CD4-positive, alpha-beta T cell treated with Interleukin-12 subunit alpha and Interleukin-12 subunit beta, for 1 hour (primary cell): Measurements from ENCODE around the gene KAT8.
"Not testable (repeated sequence)": the region's sequence is repeated elsewhere in the genome, so short reads cannot be mapped to it uniquely, and the experiment has no call there.

Experiments
- DNase-seq: peaks from one replicate; pipeline ENCODE4 v3.0.0-alpha.2; 2020

Gene KAT8

GRCh38 chr16:31133046-31133501 lies 15.6 kb downstream of the KAT8 start:
- no peak for DNase-seq

- no peak for DNase-seq
These were observed 16.7 kb downstream of the KAT8 start for GRCh38 chr16:31134091-31134571.

GRCh38 chr16:31134625-31135534 lies 17.4 kb downstream of the KAT8 start:
- no peak for DNase-seq

DNA sequence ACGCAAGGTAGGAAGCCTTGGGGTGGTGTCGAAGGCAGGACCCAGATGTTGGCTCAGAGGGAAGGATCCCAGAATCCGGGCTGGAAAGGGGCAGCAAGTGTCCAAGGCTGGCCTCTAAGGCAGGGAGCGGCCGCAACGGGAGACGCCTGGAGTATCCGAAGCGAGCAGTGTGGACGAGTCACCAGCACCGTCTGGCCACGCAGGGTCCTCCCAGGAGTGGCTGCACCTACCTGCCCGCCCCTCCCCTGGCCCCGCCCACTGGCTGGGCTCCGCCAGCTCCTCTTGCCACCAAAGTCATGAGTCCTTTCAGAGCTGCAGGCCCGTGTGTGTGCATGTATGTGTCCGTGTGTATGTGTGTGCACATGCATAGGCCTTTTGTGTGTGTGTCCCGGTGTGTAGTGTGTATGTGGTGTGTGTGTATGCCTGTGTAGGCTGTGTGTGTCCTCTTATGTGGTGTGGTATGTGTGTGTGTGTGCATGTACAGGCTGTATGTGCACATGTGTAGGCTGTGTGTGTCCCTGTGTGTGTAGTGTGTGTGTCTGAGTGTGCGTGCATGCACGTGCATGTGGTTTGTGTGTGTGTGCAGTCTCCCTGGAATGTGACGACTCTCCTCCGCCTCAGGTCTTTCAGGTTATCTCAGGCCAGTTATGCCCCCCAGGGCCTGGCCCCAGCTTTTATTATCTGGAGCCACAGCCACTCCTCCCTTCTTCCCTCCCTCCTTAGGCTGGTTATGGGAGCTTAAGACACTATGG lies 18.2 kb downstream of the KAT8 start, which contains the start of gene PRSS8:
TSS of gene PRSS8 (minus strand) at position 193 of the 752 bp plus-strand sequence. CDS start 229 bp downstream, outside the sequence.
- DNase-seq = no peak

GRCh38 chr16:31136287-31136662 lies 18.8 kb downstream of the KAT8 start:
- DNase-seq = no peak

DNA sequence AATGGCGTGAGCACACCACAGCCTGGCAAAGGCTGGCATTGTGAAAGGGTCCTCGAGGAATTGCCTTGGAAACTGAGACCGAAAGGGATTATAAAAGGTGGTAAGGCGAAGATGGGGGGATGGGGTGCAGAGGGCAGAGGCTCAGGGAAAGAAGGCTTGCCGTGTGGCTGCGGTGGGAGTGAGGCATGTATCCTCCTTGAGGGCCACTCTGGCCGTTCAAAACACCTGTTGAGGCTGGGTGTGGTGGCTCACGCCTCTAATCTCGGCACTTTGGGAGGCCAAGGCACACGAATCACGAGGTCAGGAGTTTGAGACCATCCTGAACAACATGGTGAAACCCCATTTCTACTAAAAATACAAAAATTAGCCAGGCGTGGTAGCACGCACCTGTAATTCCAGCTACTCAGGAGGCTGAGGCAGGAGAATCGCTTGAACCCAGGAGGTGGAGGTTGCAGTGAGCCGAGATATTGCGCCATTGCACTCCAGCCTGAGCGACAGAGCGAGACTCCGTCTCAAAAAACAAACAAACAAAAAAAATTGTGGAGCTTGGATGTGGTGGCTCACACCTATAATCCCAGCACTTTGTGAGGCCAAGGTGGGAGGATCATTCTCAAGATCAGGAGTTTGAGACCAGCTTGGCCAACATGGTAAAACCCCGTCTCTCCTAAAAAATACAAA lies 19.5 kb downstream of the KAT8 start:
- not testable (repeated sequence) for DNase-seq

DNA sequence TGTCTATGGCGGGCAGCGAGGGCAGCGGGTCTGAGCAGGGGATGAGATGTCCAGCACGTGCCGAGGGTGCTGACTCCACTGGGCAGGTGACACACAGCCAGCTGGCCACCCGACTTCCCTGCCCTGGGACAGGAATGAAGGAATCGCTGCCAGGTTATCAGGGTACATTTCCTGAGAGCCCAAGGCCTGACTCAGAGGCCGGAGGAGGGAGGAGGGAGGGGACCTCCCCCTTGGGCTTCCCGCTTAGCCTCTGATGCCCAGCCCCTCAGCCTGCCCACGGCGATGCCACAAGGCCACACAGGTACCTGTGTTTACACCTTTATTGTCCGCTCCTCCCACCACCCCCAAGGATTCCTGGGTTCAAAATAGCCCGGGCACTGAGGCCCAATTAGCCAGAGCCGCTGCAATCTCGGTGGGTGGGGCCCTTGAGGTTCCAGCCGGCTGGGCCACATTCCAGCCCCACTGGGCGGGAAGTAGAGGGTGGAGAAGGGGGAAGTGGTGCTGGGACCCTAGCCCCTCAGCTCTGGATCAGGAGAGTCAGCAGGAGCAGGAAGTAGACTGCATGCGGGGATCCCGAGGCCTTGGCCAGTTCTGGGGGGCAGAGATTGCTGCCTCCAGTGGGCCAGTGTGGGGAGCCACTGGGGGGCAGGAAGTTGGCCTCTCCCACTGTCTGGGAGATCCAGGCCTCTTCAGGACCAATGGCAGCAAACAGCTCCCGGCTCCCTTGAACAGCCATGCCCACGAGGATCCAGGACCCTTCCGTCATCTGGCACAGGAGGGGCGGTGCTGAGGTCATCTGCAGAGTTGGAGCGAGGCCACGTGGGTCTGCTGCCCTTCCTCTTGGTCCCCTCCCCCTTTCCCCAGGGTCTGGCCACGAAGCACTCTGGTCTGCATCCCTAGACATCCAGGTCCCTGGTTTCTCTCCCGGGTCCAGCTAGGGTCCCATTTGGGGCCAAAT lies 21.4 kb downstream of the KAT8 start:
- DNase-seq = no peak

DNA sequence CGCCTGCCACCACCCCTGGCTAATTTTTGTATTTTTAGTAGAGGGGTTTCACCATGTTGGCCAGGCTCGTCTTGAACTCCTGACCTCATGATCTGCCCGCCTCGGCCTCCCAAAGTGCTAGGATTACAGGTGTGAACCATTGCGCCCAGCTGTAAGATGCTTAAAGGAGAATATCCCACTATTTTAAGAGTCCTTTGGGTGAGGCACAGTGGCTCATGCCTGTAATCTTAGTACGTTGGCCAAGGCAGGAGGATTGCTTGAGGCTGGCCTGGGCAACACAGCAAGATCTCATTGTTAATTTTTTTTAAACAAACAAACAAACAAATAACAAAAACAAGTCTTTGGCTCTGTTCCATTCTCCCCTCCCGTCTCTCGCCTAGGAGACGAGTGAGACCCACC lies 23.6 kb downstream of the KAT8 start:
- DNase-seq = not testable (repeated sequence)

- DNase-seq = no peak
These were observed 24.1 kb downstream of the KAT8 start for GRCh38 chr16:31141489-31142108.

GRCh38 chr16:31142109-31143010 lies 24.9 kb downstream of the KAT8 start:
- peak; percentile 99 for DNase-seq

- no peak for DNase-seq
These were observed 25.7 kb downstream of the KAT8 start for GRCh38 chr16:31143011-31143693.

GRCh38 chr16:31143694-31144148 lies 26.3 kb downstream of the KAT8 start:
- no peak for DNase-seq

DNA sequence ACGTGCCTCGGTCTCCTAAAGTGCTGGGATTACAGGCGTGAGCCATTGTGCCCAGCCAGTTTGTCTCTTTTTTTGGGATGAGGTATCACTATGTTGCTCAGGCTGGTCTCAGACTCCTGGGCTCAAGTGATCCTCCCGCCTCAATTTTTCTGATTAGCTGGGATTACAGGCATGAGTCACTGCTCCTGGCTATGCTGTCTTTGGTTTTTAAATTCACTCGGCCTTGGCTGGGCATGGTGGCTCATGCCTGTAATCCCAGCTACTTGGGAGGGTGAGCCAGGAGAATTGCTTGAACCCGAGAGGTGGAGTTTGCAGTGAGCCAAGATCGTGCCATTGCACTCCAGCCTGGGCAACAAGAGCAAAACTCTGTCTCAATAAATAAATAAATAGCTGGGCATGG lies 27.0 kb downstream of the KAT8 start:
- DNase-seq = not testable (repeated sequence)

GRCh38 chr16:31145398-31145990 lies 28.0 kb downstream of the KAT8 start:
- DNase-seq = no peak

DNA sequence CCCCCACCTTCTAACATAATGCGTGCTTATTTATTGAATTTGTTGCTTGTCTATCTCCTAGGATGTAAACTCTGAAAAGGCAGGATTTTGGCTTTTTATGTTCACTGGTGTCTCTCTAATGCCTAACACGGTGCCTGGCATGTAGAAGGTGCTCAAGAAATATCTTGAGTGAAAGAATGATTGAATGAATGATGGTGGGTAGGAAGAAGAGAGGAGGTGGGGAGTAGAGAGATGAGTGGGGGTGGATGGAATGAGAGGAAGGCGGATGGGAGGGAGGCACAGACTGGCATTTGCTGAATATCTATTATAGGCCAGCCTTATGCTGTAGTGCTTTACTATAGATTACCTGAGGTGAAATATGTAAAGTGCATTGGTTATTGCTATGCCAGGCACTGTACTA lies 30.1 kb downstream of the KAT8 start:
- no peak for DNase-seq

- no peak for DNase-seq
These were observed 30.8 kb downstream of the KAT8 start for GRCh38 chr16:31148281-31148728.

DNA sequence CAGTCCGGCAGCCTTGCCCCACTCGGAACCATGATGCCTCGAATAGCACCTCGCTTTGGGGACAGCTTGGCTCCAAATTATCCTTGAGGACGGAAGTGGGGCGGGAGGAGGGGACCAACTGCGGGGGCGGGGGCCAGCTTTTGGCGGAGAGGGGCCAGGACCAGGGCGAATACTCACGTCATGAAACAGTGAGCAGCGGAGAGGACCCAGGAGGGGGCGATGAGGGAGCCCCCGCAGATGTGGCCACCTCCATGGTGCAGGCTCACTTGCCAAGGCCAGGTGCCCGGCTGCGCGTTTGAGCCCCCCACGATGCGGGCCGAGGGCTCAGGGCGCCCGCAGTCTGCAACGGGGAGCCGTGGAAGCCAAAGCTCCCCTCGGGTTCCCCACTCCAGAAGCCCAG lies 31.4 kb downstream of the KAT8 start:
- DNase-seq = no peak

DNA sequence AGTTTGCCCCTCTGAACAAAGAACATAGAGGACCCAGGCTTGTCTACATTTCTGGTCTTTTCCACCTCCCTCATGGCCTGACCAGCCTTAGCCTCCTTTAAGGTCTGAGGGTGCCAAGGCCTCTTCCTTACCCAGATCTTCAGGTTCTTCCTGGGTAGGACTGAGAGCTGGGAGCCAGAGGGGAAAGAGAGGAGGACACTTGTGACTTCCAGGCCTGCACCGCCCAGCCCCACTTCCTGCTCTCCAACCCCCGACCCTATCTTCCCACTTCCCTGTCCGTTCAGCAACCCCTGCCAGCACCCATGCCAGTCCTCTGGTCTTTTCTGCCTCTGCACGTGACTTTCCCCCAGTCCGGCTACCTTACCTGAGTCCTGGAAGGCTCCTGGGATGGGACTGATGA lies 31.9 kb downstream of the KAT8 start:
- no peak for DNase-seq
